GM23338 (cell line): Measurements from ENCODE around the gene ZNF804B. TPM values are rescaled to one million over a fixed set of nuclear protein-coding genes. Genes with fewer than 3 reads are reported as not detected.

Source experiments
- ATAC-seq: fragments of 200-7000 bp; cut with Tn5 transposase; 3 replicates; pipeline ENCODE4 v1.9.1; 2020
- DNase-seq: peaks from one replicate; pipeline ENCODE4 v3.0.0-alpha.2; 2015; ENCODE audit warnings: low spot score
- H2AFZ ChIP-seq: fragments of 200-600 bp; sonication (generic); 2 replicates; pipeline ENCODE4 v1.8.0; 2016; ENCODE audit warnings: antibody characterized with exemption, mild to moderate bottlenecking, moderate library complexity
- H3F3A ChIP-seq: fragments of 200-600 bp; sonication (generic); replicated peaks from 2 replicates; pipeline ENCODE4 v1.8.0; 2017; ENCODE audit warnings: antibody characterized with exemption, mixed run types, low read depth
- H3K27ac ChIP-seq: fragments of 200-600 bp; sonication (generic); 2 replicates; pipeline ENCODE4 v1.6.1; 2016; ENCODE audit warnings: low read depth
- H3K27me3 ChIP-seq: fragments of 200-600 bp; sonication (generic); 2 replicates; pipeline ENCODE4 v1.8.0; 2016; ENCODE audit warnings: mild to moderate bottlenecking, mixed run types, moderate library complexity; ENCODE audit not compliant: insufficient read depth
- H3K36me3 ChIP-seq: fragments of 200-600 bp; sonication (generic); 2 replicates; pipeline ENCODE4 v1.8.0; 2016; ENCODE audit warnings: mild to moderate bottlenecking; ENCODE audit not compliant: insufficient read depth
- H3K4me1 ChIP-seq: fragments of 200-600 bp; sonication (generic); 2 replicates; pipeline ENCODE4 v1.8.0; 2016; ENCODE audit warnings: mild to moderate bottlenecking, moderate library complexity; ENCODE audit not compliant: insufficient read depth
- H3K4me2 ChIP-seq: fragments of 200-600 bp; sonication (generic); 2 replicates; pipeline ENCODE4 v1.7.1; 2017; ENCODE audit warnings: mixed run types
- H3K4me3 ChIP-seq: fragments of 200-600 bp; sonication (generic); 2 replicates; pipeline ENCODE4 v1.6.1; 2016; ENCODE audit warnings: mixed run types
- H3K79me2 ChIP-seq: fragments of 200-600 bp; sonication (generic); replicated peaks from 2 replicates; pipeline ENCODE4 v1.8.0; 2017; ENCODE audit warnings: mild to moderate bottlenecking; ENCODE audit not compliant: insufficient read depth
- H3K9me2 ChIP-seq: fragments of 200-600 bp; sonication (generic); 2 replicates; pipeline ENCODE4 v1.8.0; 2017; ENCODE audit not compliant: insufficient read depth
- H4K20me1 ChIP-seq: fragments of 200-600 bp; sonication (generic); replicated peaks from 2 replicates; pipeline ENCODE4 v1.8.0; 2017; ENCODE audit warnings: mild to moderate bottlenecking; ENCODE audit not compliant: insufficient read depth
- H3K27ac Mint-ChIP-seq: 2 replicates; pipeline ENCODE4 v1.8.0; 2020; ENCODE audit warnings: inconsistent platforms, mild to moderate bottlenecking, moderate library complexity, mixed read lengths
- H3K27me3 Mint-ChIP-seq: 3 replicates; pipeline ENCODE4 v1.8.0; 2022; ENCODE audit warnings: low read depth, mild to moderate bottlenecking, moderate library complexity, mixed read lengths, inconsistent platforms; ENCODE audit not compliant: insufficient read depth, poor library complexity
- H3K36me3 Mint-ChIP-seq: 3 replicates; pipeline ENCODE4 v1.8.0; 2021; ENCODE audit warnings: low read depth, mild to moderate bottlenecking, inconsistent platforms, moderate library complexity, mixed read lengths
- H3K4me1 Mint-ChIP-seq: 3 replicates; pipeline ENCODE4 v1.8.0; 2020; ENCODE audit warnings: mild to moderate bottlenecking, inconsistent platforms, mixed read lengths
- H3K4me3 Mint-ChIP-seq: 3 replicates; pipeline ENCODE4 v1.8.0; 2021; ENCODE audit warnings: moderate library complexity, mild to moderate bottlenecking, inconsistent platforms, mixed read lengths
- H3K9me3 Mint-ChIP-seq: 3 replicates; pipeline ENCODE4 v1.8.0; 2020; ENCODE audit warnings: moderate library complexity, mild to moderate bottlenecking, inconsistent platforms, mixed read lengths
- CREB1 ChIP-seq: fragments of 250-450 bp; sonication (Bioruptor Pico); IDR thresholded peaks from 2 replicates; pipeline ENCODE4 v1.5.0; 2020; ENCODE audit warnings: low read depth, mild to moderate bottlenecking, moderate library complexity
- CTCF ChIP-seq, 2 experiments: fragments of 200-600 bp in 1 of 2; sonication (generic) in 1 of 2; conservative IDR thresholded peaks; 2 replicates each; pipeline versions ENCODE4 v1.5.1 to v1.6.1; 2016 to 2017; ENCODE audit warnings: antibody characterized with exemption in 2 of 2, low read depth in 2 of 2, mild to moderate bottlenecking in 2 of 2, moderate library complexity in 1 of 2
- ETS1 ChIP-seq: IDR thresholded peaks from 2 replicates; pipeline ENCODE4 v1.6.1; 2016; ENCODE audit warnings: antibody characterized with exemption
- EZH2 ChIP-seq: fragments of 200-600 bp; sonication (generic); IDR thresholded peaks from one replicate; pipeline ENCODE4 v1.8.0; 2017; ENCODE audit warnings: antibody characterized with exemption, mild to moderate bottlenecking, low read depth; ENCODE audit not compliant: unreplicated experiment
- EZH2phosphoT487 ChIP-seq: fragments of 200-600 bp; sonication (generic); IDR thresholded peaks from one replicate; pipeline ENCODE4 v1.8.1; 2018; ENCODE audit warnings: antibody characterized with exemption; ENCODE audit not compliant: unreplicated experiment
- JUNB ChIP-seq: IDR thresholded peaks from one replicate; pipeline ENCODE4 v1.6.1; 2016; ENCODE audit warnings: antibody characterized with exemption; ENCODE audit not compliant: unreplicated experiment
- NANOG ChIP-seq: IDR thresholded peaks from 2 replicates; pipeline ENCODE4 v1.6.1; 2016; ENCODE audit warnings: antibody characterized with exemption, borderline replicate concordance
- POLR2AphosphoS5 ChIP-seq: IDR thresholded peaks from 2 replicates; pipeline ENCODE4 v1.6.1; 2016; ENCODE audit warnings: antibody characterized with exemption, low read depth
- REST ChIP-seq: IDR thresholded peaks from one replicate; pipeline ENCODE4 v1.6.1; 2018; ENCODE audit warnings: antibody characterized with exemption; ENCODE audit not compliant: unreplicated experiment
- STAT1 ChIP-seq: IDR thresholded peaks from one replicate; pipeline ENCODE4 v1.6.1; 2016; ENCODE audit warnings: antibody characterized with exemption; ENCODE audit not compliant: unreplicated experiment
- ZNF114 ChIP-seq: fragments of 250-450 bp; sonication (Bioruptor Pico); IDR thresholded peaks from 2 replicates; pipeline ENCODE4 v1.5.0; 2020; ENCODE audit warnings: mild to moderate bottlenecking, moderate library complexity
- ZNF331 ChIP-seq: fragments of 250-450 bp; sonication (Bioruptor Pico); IDR thresholded peaks from 2 replicates; pipeline ENCODE4 v1.5.0; 2020; ENCODE audit warnings: low read depth, mild to moderate bottlenecking, moderate library complexity
- ZNF462 ChIP-seq: fragments of 250-450 bp; sonication (Bioruptor Pico); IDR thresholded peaks from 2 replicates; pipeline ENCODE4 v1.5.0; 2020; ENCODE audit warnings: mild to moderate bottlenecking, moderate library complexity
- polyA plus RNA-seq: library from polyadenylated mRNA; unstranded; fragments of >200 nt; fragmentation: Nextera tagmentation; extraction: Ambion mirVana; gene quantifications from 2 replicates; pipeline ENCODE4 v1.2.1, GENCODE V29; 2016
- total RNA-seq: library from RNA; depleted of rRNA; stranded (reverse); fragments of >200 nt; shearing (Covaris generic); gene quantifications from 2 replicates; pipeline ENCODE4 v1.2.3, GENCODE V29; 2014

The ZNF804B gene
- total and polyA plus RNA-seq, 2 experiments from 2014 or later: not detected

GRCh38 chr7:89283302-89283701 is 523.8 kb downstream of the ZNF804B start:
- DNase-seq: no peak
- Mint-ChIP-seq H3K9me3 (peaks cover 4% of the 10 kb centered on the region; the same call in 1 of the 3 replicates), H3K36me3 (no peaks in the 10 kb centered on the region), H3K4me1 (no peaks in the 10 kb centered on the region), H3K4me3 (no peak overlapping the region), H3K27me3 (no peaks in the 10 kb centered on the region), H3K27ac (no peak overlapping the region)
- H3F3A ChIP-seq: no peaks in the 10 kb centered on the region
- ATAC-seq: no peak
- no peak overlapping the region for H3K27ac ChIP-seq
- TF ChIP-seq EZH2: no peak
- TF ChIP-seq CTCF (conservative IDR thresholded peaks at IDR 0.05; ENCODE audit: low read depth in 2 of 2): no peak
- TF ChIP-seq ZNF114 (CRISPR knock-in tag): no peak
- TF ChIP-seq ETS1: no peak
- TF ChIP-seq EZH2phosphoT487: no peak
- TF ChIP-seq POLR2AphosphoS5: no peak
- no peak for TF ChIP-seq NANOG
- TF ChIP-seq ZNF462 (CRISPR knock-in tag): no peak
- TF ChIP-seq STAT1: no peak
- TF ChIP-seq CREB1 (CRISPR knock-in tag): no peak
- TF ChIP-seq JUNB: no peak
- TF ChIP-seq ZNF331 (CRISPR knock-in tag): no peak
- TF ChIP-seq REST: no peak
- H2AFZ ChIP-seq: no peak overlapping the region
- H3K4me1 ChIP-seq: no peaks in the 10 kb centered on the region
- no peaks in the 10 kb centered on the region for H3K27me3 ChIP-seq
- no peaks in the 10 kb centered on the region for H3K36me3 ChIP-seq
- H3K4me2 ChIP-seq: no peak overlapping the region
- no peaks in the 10 kb centered on the region for H4K20me1 ChIP-seq
- H3K9me2 ChIP-seq: no peaks in the 10 kb centered on the region
- no peak overlapping the region for H3K4me3 ChIP-seq
- no peaks in the 10 kb centered on the region for H3K79me2 ChIP-seq
